HEK293T (cell line): ENCODE measurements around the gene NDRG4.

Experiments
- CTCF ChIA-PET: fragments of 350-600 bp; formaldehyde crosslinking; extraction: SDS; loops from one replicate; lab custom pipeline; 2021; ENCODE audit warnings: antibody characterized with exemption, inconsistent platforms; lab: Yijun Ruan, JAX
- POLR2A ChIA-PET: fragments of 350-600 bp; formaldehyde crosslinking; extraction: SDS; loops from one replicate; lab custom pipeline; 2020; ENCODE audit warnings: antibody characterized with exemption, inconsistent platforms; lab: Yijun Ruan, JAX
- DNase-seq: peaks from one replicate; pipeline ENCODE4 v3.0.0; 2012; ENCODE audit warnings: mixed read lengths; ENCODE audit errors: extremely low spot score
- ARNT ChIP-seq: fragments of 450-650 bp; IDR thresholded peaks from 2 replicates; pipeline ENCODE4 v1.6.1; 2017; ENCODE audit warnings: mild to moderate bottlenecking
- BHLHE40 ChIP-seq: fragments of 450-650 bp; IDR thresholded peaks from 2 replicates; pipeline ENCODE4 v1.6.1; 2016; ENCODE audit warnings: mild to moderate bottlenecking, moderate library complexity, borderline replicate concordance
- CTBP1 ChIP-seq: fragments of 450-650 bp; IDR thresholded peaks from 2 replicates; pipeline ENCODE4 v1.6.1; 2016; ENCODE audit warnings: borderline replicate concordance
- ELF4 ChIP-seq: fragments of 450-650 bp; IDR thresholded peaks from 2 replicates; pipeline ENCODE4 v1.6.1; 2017; ENCODE audit warnings: antibody characterized with exemption
- FOXA1 ChIP-seq: fragments of 450-650 bp; IDR thresholded peaks from 2 replicates; pipeline ENCODE4 v1.6.1; 2016; ENCODE audit warnings: mild to moderate bottlenecking
- FOXK2 ChIP-seq: fragments of 450-650 bp; IDR thresholded peaks from 2 replicates; pipeline ENCODE4 v1.6.1; 2016; ENCODE audit warnings: mild to moderate bottlenecking
- FOXM1 ChIP-seq: fragments of 450-650 bp; IDR thresholded peaks from 2 replicates; pipeline ENCODE4 v1.6.1; 2017; ENCODE audit warnings: mild to moderate bottlenecking, borderline replicate concordance
- HDGF ChIP-seq: fragments of 450-650 bp; IDR thresholded peaks from 2 replicates; pipeline ENCODE4 v1.6.1; 2017; ENCODE audit warnings: antibody characterized with exemption, borderline replicate concordance
- L3MBTL2 ChIP-seq: fragments of 450-650 bp; conservative IDR thresholded peaks from 2 replicates; pipeline ENCODE4 v1.6.1; 2016; ENCODE audit warnings: mild to moderate bottlenecking
- LEF1 ChIP-seq: fragments of 450-650 bp; IDR thresholded peaks from 2 replicates; pipeline ENCODE4 v1.6.1; 2017; ENCODE audit warnings: mild to moderate bottlenecking, borderline replicate concordance
- NFRKB ChIP-seq: fragments of 450-650 bp; IDR thresholded peaks from 2 replicates; pipeline ENCODE4 v1.6.1; 2016; ENCODE audit warnings: mild to moderate bottlenecking, moderate library complexity
- SP1 ChIP-seq: fragments of 450-650 bp; IDR thresholded peaks from 2 replicates; pipeline ENCODE4 v1.6.1; 2017
- SUZ12 ChIP-seq: fragments of 450-650 bp; IDR thresholded peaks from 2 replicates; pipeline ENCODE4 v1.6.1; 2016; ENCODE audit warnings: mild to moderate bottlenecking
- TARDBP ChIP-seq: fragments of 450-650 bp; IDR thresholded peaks from 2 replicates; pipeline ENCODE4 v1.6.1; 2016
- ZNF384 ChIP-seq: fragments of 450-650 bp; IDR thresholded peaks from 2 replicates; pipeline ENCODE4 v1.6.1; 2016
- TF ChIP-seq, protein P1 (sequence below): fragments of 450-650 bp; IDR thresholded peaks from 2 replicates; pipeline ENCODE4 v1.6.1; 2016

The NDRG4 gene

GRCh38 chr16:58460219-58460610, 39.7 kb upstream of the NDRG4 start:
- ChIA-PET CTCF (no interaction called here), POLR2A (no interaction called here)
- no peak for DNase-seq
- TF ChIP-seq ZNF384 (no peak), FOXA1 (no peak)

DNA sequence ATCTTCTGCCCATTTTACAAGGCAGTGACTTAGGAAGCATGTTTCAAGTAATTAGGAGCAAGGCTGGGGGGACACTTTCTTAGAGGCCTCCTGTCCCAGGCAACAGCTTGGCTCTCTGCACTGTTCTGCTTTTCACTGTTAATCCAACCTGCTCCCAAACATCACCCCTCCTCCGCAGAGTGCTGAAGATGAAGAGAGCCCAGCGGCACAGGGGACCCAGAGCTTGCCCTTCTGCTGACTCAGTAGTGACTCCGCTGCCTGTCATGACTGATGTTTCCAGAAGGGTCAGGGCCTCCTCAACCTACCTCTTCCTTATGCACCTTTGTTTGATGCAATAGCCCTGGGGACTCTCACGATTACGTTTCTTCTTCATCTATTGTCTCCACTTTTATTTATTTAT, 38.9 kb upstream of the NDRG4 start:
- POLR2A ChIA-PET: interaction anchor here (2.0 kb wide), 1 partner anchor 68 kb away, joined by 6 read pairs; no protein-coding TSS in a partner anchor
- no peak for TF ChIP-seq ZNF384
- no peak for DNase-seq
- CTCF ChIA-PET: no interaction called here

DNA sequence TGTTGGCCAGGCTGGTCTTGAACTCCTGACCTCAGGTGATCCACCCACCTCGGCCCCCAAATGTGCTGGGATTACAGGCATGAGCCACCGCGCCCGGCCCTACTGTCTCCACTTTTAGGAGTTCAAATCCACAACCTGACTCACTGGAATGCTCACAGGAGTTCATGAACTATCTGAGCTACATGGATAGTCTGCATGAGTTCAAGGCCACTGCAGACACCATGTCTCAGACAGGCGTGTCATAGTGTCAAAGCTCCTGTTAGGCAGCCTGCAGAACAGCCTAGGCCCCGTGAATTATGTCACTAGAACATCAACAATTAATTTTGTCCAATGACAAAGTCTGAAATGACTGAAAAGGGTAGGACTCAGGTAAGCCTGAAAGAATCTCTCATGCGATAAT, 38.3 kb upstream of the NDRG4 start:
- ChIA-PET CTCF (interaction anchor here (0.6 kb wide), 2 partner anchors 17 to 28 kb away, joined by 5 to 6 read pairs; no protein-coding TSS in a partner anchor), POLR2A (interaction anchor here (2.0 kb wide), 1 partner anchor 68 kb away, joined by 6 read pairs; no protein-coding TSS in a partner anchor)
- DNase-seq: no peak
- TF ChIP-seq ZNF384: no peak

- CTCF ChIA-PET: interaction anchor here (0.6 kb wide), 2 partner anchors 16 to 27 kb away, joined by 5 to 6 read pairs; no protein-coding TSS in a partner anchor
- POLR2A ChIA-PET: interaction anchor here (2.0 kb wide), 1 partner anchor 69 kb away, joined by 6 read pairs; no protein-coding TSS in a partner anchor
- DNase-seq: no peak
- TF ChIP-seq FOXM1: no peak
- no peak for TF ChIP-seq FOXK2
- no peak for TF ChIP-seq LEF1
- TF ChIP-seq NFRKB: no peak
- TF ChIP-seq ARNT: no peak
- TF ChIP-seq SP1: no peak
- no peak for TF ChIP-seq SUZ12
- no peak for TF ChIP-seq FOXA1
- TF ChIP-seq, protein P1, sequence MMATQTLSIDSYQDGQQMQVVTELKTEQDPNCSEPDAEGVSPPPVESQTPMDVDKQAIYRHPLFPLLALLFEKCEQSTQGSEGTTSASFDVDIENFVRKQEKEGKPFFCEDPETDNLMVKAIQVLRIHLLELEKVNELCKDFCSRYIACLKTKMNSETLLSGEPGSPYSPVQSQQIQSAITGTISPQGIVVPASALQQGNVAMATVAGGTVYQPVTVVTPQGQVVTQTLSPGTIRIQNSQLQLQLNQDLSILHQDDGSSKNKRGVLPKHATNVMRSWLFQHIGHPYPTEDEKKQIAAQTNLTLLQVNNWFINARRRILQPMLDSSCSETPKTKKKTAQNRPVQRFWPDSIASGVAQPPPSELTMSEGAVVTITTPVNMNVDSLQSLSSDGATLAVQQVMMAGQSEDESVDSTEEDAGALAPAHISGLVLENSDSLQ: no peak
- no peak for TF ChIP-seq BHLHE40
- no peak for TF ChIP-seq TARDBP
- TF ChIP-seq ELF4: no peak
- no peak for TF ChIP-seq ZNF384
- TF ChIP-seq HDGF: no peak
- TF ChIP-seq L3MBTL2: no peak
- TF ChIP-seq CTBP1: no peak
These were observed 37.9 kb upstream of the NDRG4 start for GRCh38 chr16:58462089-58462488.

GRCh38 chr16:58462499-58462996, 37.4 kb upstream of the NDRG4 start:
- ChIA-PET POLR2A (interaction anchor here (0.7 to 2.0 kb wide), 2 partner anchors 19 to 69 kb away, joined by 3 to 6 read pairs; no protein-coding TSS in a partner anchor), CTCF (no interaction called here)
- no peak for DNase-seq
- TF ChIP-seq L3MBTL2: no peak
- no peak for TF ChIP-seq SP1
- TF ChIP-seq FOXK2: no peak
- no peak for TF ChIP-seq LEF1
- no peak for TF ChIP-seq SUZ12
- TF ChIP-seq ARNT: no peak
- no peak for TF ChIP-seq NFRKB
- no peak for TF ChIP-seq CTBP1
- TF ChIP-seq FOXA1: no peak
- TF ChIP-seq ZNF384: no peak
- TF ChIP-seq FOXM1: no peak
- no peak for TF ChIP-seq HDGF
- no peak for TF ChIP-seq BHLHE40
- TF ChIP-seq, protein P1: no peak
- TF ChIP-seq TARDBP: no peak
- no peak for TF ChIP-seq ELF4

- peak; percentile 55 for DNase-seq
- ChIA-PET POLR2A (interaction anchor here (0.7 to 2.0 kb wide), 2 partner anchors 19 to 70 kb away, joined by 3 to 6 read pairs; no protein-coding TSS in a partner anchor), CTCF (no interaction called here)
- TF ChIP-seq, protein P1: no peak
- TF ChIP-seq TARDBP (no peak), HDGF (no peak), ARNT (no peak), ELF4 (no peak), FOXA1 (no peak), ZNF384 (no peak), BHLHE40 (no peak)
These were observed 36.7 kb upstream of the NDRG4 start for GRCh38 chr16:58462997-58463941.
